Lung microvascular endothelial cell (primary cell): ENCODE results near the gene MRPL23. TPM values are rescaled to one million over a fixed set of nuclear protein-coding genes. Genes with fewer than 3 reads are reported as not detected.

ENCODE experiments used
- DNase-seq, 2 donors: peaks; one replicate each; pipeline versions ENCODE4 v3.0.0 to v3.0.0-alpha.2; 2010; ENCODE audit warnings: low read depth in 2 of 2
- total RNA-seq: library from RNA; depleted of rRNA; stranded (reverse); fragments of >200 nt; gene quantifications from 2 replicates; pipeline ENCODE4 v1.2.1, GENCODE V29; 2014

The MRPL23 gene
- total RNA-seq, 1 donor from 2014 or later: 77.6 TPM

GRCh38 chr11:1920909-1921573 is 26.1 kb upstream of the MRPL23 start:
- DNase-seq: no peak

DNA sequence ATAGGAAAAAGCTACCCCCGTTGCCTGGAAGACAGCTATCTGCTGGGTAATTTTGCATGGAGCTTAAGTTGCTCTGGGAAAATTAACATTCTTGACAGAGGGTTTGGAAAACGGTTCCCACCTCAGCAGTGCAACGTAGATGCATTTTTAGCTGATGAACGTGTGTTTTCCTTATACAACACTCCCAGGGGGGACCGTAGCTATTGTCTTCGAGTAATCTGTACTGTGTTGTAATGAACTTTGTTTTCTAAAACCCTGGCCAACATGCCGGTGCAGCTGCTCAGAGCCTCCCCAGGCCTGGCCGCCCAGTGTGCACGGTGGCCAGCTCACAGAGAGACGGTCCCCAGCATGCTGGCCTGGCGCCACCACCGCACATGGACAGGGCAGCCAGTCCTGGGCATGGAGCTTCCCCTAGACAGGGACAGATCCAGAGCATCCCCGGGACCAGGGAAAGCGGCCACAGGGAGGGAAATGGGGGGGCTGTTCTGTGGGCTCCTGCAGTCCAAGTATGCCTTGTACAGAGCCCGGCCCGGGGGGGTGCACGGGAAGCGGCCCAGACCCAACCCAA is 25.5 kb upstream of the MRPL23 start:
- no peak for DNase-seq

DNA sequence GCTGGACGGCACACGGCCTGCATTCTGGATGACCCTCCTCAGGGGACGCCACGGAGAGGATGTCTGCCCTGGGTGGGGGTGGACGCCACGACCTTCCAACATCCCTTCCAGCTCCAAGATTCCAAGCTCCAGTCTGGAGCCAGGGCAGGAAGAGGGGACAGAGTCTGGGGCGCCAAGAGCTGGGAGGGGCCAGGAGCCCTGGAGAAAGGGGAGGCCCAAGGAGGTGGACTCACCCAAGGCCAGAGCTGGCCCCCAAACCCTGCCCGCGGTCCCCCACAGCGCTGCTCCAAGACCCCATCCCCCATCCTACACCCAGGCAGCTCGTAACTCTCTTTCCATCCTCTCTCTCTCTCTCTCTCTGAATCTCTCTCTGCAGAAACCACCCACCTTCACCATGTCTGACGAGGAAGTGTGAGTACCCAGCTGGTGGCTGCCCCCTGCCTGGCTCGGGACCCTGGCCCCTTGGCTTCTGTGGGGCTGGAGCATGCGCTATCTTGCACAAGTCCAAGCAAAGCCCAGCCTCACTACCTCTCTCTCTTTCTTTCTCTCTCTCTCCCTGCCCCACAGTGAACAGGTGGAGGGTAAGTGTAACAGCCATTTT is 24.6 kb upstream of the MRPL23 start:
- DNase-seq: no peak

DNA sequence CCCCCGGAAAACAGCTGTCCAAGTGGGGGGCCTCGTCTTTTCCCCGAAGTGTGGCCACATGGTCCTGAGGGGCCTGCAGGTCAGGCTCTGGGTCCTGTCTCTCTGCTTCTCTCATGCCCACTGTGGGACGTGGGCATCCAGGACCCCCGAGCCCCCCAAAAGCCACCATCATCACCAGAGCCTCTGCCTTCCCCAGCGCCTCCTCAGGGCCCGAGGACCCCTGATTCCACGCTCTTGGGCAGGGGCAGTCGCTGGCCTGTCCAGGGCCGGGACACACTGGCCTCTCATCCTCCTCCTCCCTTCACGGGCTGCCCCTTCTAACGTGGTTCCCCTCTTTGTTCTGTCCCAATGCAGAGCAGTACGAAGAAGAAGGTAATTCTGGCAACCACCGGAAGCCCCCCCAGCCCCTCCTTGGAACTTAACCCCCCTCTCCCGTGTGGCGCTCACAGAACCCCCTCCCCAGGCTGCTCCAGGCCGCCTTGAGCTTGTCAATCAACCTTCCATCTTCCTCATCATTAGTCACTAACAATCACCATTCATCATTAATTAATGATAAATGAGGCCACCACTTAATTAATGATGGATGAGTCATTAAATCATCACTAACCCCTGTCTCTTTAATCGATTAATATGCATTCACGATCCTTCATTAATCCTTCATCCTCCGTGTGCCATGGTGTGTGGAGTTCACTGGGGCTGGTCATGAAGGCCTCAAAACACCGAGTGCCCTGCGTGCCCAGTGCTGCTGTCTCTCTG is 23.8 kb upstream of the MRPL23 start:
- DNase-seq: no peak

DNA sequence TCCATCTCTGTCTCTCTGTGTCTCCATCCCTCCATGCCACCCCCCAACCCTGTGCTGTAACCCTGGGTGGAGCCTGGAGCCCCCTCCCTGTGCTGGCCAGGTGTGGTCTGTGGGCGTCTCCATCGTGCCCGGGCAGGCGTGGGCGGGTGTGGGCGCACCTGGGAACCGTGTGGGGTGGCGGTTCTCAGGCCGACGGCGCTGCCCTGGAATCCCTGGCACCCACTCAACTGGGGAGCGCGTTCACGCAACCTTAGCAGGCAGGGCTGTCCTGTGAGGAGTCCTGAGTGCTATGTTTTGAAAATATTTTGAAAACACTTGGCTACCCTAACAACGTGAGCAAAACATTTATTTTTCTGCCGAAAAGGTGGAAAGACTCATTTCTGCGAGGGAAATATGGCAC is 23.0 kb upstream of the MRPL23 start:
- DNase-seq: no peak

DNA sequence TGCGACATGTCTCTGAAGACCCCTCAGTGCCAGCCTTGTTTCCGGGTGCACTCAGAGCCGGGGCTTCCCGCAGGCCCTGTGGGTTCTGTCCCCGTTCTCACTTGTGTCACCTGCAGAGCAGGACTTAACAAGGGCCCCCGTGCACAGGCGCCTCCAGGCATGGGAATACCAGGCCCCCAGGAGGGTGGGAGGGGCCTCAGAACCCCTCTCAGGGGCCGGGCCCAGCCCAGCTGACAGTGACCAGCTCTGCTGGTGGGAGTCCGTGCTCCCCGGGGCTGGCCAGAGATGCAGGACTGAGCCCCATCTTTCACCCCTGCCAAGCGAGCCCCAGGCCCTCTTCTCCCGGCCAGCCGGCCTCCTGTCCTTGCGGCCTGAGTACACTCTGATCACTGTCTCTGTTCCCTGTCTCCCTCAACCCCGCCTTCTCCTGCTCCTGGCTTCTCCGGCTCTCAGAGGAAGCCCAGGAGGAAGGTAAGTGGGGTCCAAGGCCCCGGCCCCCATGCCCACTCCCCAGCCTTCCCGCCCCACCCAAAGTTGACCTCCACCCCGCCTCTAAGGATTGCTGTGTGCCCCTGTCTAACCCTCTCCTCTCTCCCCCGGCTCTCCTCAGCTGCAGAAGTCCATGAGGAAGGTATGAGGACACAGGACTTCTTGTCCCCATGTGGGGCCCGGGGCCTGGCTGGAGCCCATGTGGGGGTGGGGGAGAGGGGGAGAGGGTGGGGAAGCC is 22.3 kb upstream of the MRPL23 start:
- DNase-seq: no peak

- no peak for DNase-seq
Measured at GRCh38 chr11:1925373-1926155, 21.6 kb upstream of the MRPL23 start.

GRCh38 chr11:1926156-1927025 is 20.7 kb upstream of the MRPL23 start:
- DNase-seq: no peak

- DNase-seq: no peak
Measured at GRCh38 chr11:1927026-1927847, 19.9 kb upstream of the MRPL23 start.

DNA sequence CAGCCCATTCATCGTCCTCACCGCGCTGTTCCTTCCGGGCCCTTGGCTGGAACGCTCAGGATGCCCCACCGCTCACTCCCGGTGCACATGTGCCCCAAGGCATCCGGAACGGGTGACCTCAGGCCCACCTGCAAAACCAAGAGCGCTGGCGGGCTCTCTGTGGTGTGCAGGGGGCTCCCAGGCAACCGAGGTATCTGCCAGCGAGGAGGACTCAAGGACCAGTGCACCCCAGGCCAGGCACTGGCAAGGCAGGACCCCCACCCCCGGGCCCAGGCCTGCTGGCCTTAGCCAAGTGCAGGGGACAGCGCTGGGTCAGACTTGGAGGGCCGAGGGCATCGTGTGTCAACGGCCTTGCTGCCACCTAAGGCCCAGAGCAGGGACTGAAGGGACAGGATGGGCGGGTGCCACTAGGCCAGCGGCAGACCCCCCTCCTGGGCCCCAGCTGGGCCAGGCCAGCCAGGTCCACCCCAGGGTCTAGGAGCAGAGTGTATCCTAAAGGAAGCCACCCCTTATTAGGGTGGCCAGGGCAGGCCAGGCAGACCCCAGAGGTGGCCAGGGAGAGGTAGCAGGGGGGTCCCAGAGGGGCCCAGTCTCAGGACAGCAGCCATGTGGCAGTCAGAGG is 19.2 kb upstream of the MRPL23 start:
- no peak for DNase-seq

- DNase-seq: no peak
Measured at GRCh38 chr11:1928470-1928890, 18.7 kb upstream of the MRPL23 start.

DNA sequence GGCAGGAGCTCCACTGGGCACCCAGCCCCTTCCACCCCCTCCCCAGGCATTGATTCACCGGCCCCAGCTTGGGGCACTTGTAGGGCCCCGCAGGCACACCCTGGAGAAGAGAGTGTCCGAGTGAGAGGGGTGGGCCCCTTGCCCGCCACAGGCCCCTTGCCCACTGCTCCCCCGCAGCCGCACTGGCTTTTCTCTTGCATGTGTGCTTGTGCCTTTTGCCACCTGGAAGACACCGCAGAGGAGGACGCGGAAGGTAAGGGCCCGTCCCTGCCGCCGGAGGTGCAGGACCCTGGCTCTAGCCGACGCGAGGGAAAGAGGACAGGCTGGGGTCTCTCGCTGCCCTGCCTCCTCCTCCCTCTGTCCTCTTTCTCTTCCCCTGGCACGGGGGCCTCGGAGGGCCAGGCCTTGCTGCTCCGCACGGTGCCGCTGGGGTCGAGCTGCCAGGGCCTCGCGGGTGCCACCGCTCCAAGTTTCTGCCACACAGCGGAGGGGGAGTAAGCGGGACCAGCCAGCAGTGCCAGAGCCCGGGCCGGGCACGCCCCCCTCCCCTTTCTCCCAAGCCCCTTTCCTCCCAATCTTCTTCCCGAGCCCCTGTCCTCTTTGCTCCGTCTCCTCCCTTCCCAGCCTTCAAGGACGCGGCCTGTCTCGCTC is 18.1 kb upstream of the MRPL23 start:
- no peak for DNase-seq

- no peak for DNase-seq
Measured at GRCh38 chr11:1929621-1930461, 17.3 kb upstream of the MRPL23 start.

DNA sequence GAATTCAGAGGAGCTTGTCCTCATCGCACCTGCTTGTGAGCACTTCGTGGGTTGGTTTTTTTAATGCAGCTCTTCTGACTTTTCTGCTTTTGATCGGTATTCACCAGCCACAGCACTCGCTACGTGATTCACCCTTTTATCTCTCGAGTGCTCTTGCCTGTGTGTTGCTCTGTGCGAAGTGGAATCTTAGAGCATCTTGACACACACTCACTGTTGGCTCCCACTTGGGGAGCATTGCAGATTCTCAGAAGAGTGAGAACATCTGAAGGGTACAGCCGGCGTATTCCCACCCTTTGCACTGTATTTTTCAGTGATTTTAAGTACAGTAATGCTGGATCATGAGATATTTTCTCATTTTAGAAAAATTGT is 16.7 kb upstream of the MRPL23 start:
- DNase-seq: no peak

DNA sequence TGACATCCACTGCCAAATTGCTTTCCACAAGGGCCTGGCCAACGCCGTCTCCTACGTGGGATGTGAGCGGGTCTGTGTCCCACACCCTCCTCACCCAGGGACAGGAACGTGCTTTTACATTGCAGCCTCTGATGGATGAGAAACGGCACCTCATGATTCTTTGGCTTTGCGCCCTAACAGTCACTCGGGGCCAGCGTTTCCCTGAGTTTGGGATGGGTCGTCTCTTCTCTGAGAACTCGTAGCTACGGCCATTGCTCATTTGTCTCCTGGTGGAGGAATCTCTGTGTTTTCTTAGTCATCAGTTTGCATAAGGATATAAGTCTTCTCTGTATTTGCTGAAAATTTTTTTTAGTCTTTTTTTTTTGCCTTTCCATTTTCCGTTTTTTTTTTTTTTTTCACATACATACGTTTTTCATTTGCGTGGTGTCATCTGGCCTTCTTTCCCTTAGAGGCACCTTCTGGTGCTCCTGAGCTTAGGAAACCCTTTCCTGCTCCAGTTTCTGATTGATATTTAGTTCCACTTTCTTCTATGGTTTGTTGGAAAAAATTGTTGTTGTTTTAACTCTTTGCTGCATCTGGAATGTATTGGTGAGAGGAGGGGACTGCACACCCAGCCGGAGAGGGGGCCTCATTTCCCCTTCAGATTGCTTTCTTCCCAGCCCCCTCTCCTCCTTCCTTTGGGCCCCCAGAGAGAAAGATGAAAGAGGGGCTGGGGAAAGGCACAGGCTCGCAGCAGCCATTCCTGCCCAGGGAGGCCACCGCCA is 15.6 kb upstream of the MRPL23 start:
- DNase-seq: no peak

- DNase-seq: no peak
Measured at GRCh38 chr11:1932105-1932480, 15.0 kb upstream of the MRPL23 start.

DNA sequence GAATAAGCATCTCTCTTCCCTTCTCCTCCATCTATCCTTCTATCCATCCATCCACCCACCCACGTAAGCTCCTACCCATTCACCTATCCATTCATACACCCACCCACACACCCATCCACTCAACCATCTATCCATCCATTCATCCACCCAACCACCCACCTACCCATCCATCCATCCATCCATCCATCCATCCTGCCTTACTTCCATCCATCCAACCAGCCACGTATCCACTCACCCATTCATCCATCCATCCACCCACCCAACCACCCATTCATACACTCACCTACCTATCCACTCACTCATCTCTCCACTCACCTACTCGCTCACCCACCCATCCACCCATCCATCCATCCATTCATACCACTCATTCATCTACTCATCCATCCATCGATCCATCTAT is 14.5 kb upstream of the MRPL23 start:
- no peak for DNase-seq
